Hematopoietic multipotent progenitor cell treated with erythropoietin and hydrocortisone succinate and interleukin-3 and kit ligand, for 8 days (in vitro differentiated cells): ENCODE results near the gene LNX1.
"Not testable (repeated sequence)": the region's sequence is repeated elsewhere in the genome, so short reads cannot be mapped to it uniquely, and the experiment has no call there.

Experiments used
- DNase-seq: peaks from one replicate; pipeline ENCODE4 v3.0.0-alpha.2; 2015

The LNX1 gene

GRCh38 chr4:53490965-53491622 is 100.2 kb downstream of the LNX1 start:
- peak; percentile 30 for DNase-seq

- no peak for DNase-seq
Observed at GRCh38 chr4:53490161-53490956, 100.9 kb downstream of the LNX1 start.

GRCh38 chr4:53489279-53489889 is 101.9 kb downstream of the LNX1 start:
- DNase-seq = no peak

GRCh38 chr4:53487766-53488165 is 103.5 kb downstream of the LNX1 start:
- no peak for DNase-seq

- DNase-seq = no peak
Observed at GRCh38 chr4:53485658-53486040, 105.6 kb downstream of the LNX1 start.

DNA sequence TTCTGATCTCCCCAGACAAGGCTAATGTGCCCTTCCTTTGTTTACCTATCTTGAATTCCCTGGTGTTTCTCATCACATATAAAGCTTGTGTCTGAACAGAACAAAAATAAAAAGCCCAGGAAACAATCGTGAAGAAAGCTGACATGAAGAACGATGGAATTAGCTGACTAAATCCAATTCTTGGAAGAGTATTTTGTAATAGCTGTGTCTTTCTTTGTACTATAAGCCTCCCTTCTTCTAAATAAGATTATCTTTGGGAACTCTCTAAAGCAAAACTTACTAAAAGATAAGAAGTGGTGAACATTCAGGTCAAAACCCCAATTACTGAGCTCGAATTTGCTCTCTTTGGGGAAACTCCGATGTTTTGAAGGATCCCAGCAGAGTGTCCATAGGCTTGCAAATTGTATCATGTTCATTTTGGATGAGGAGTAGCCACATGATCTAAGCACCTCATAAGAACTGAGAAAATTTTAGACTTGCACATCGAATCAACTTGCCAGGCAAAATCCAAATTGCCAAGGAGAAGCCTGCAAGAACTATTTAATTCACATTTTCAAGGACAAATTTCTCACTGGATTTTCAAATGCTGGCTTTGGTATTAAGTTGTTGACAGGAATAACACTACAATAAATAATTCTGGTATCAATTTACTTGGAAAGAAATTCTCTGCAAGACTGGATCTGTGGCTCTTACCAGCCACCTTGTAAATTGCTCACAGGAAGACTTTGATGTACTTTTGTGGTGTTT is 106.2 kb downstream of the LNX1 start:
- no peak for DNase-seq

- no peak for DNase-seq
Observed at GRCh38 chr4:53483250-53483649, 108.0 kb downstream of the LNX1 start.

DNA sequence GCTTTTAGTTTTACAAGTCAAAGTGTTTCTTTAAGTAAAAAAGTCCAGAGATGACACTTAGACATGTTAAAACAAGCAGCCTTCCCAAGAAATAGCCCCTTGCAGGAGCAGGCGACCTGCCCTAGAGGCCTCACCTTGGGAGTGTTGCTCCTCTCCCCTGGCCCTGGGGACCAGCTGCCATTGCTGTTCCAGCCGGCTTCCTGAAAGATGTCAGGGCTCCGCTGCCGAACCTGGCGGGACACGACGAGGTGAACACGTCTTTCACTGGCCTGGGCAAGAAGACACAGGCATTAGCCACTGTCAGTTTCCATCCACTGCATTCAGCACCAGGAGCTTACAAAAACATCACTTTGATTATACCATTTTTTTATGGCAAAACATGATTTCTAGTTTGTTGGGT is 109.7 kb downstream of the LNX1 start:
- DNase-seq = no peak

- DNase-seq = no peak
Observed at GRCh38 chr4:53480909-53481308, 110.4 kb downstream of the LNX1 start.

- no peak for DNase-seq
Observed at GRCh38 chr4:53479736-53480525, 111.4 kb downstream of the LNX1 start.

DNA sequence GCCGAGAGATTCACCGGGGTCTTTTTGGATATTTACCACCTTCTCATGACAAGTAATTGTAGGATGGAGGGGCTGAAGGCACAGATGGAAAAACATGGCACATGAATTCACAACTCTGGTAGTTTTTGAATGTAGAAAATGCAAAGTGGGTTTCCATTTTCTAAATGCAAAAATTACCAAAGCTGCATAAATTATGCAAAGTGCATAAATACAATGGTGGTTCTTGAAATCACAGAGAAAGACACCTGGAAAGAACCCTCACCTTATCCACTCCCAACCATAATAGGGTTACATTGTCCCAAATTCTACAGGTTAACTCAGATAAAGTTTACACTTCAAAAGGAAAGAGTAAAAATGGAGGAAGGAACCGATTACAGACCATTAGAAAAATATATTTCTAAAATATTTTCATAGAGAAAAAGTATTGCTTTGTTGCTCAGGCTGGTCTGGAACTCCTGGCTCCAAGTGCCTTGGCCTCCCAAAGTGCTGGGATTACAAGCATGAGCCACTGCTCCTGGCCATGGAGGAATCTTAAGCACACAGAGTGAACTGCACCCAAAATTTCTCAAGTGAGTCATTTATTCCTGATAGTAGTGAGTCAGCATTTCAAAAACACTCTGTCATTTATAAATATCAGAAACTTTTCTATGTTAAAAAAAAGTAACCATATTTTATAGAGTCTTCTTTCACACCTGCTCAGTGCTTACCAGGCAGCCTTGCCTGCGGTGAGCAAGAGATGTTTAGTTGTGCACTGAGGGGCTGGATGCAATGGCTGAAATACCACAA is 112.4 kb downstream of the LNX1 start:
- DNase-seq = no peak

DNA sequence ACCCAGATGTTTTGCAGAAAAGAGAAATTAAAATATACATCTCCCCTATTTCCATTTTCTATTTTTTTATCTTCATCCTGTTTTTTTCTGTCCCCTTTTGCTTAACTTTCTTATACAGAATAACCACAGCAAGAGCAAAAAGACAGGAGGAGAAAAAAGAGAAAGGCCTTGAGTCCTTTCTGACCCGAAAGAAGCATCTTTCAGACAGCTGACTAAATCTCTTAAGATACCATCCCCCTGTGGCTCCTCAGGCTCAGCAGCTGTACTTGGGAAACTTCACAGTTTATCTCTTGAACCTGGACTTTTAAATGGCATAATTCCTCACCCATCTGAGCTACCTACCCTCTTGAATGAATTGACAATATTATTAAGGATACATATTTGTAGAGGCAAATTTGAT is 113.7 kb downstream of the LNX1 start:
- DNase-seq = peak; percentile 23

GRCh38 chr4:53477038-53477565 is 114.2 kb downstream of the LNX1 start:
- no peak for DNase-seq

DNA sequence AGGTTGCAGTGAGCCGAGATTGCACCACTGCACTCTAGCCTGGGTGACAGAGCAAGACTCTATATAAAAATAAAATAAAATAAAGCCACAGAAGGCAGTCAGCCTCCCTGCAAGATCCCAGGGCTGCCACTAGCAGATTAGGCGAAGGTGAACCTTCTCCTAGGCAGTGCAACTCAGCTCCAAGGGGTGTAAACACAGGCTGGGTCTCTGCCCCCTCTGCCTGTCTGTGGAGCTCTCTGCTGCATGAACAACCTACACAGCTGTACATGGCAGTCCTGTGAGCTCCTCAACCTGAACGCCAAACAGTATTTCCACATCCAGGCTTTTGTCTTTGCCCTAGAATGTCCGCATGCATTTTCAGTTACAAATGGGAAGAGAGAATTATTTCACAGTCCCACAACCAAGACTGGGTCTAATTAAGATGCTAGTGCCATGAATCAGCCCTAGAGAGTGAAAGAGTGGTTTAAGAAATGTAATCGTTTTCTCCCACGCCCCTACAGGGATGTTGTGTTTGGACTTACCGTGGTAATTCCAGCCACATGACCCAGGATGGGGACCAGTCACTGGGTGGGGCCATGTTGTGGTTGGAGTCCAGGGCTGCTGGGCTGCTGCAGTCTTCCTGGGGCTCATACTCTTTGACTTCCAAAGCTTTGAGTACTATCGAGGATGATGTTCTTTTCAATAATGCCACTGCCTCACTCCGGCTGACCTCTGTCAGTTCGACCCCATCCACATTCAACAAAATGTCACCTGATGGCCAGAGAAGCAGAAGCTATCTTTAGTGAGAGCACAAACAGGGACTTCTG is 114.9 kb downstream of the LNX1 start:
- no peak for DNase-seq

GRCh38 chr4:53466576-53466975 is 124.7 kb downstream of the LNX1 start:
- not testable (repeated sequence) for DNase-seq

- no peak for DNase-seq
Observed at GRCh38 chr4:53465891-53466290, 125.4 kb downstream of the LNX1 start.

GRCh38 chr4:53465281-53465680 is 126.0 kb downstream of the LNX1 start:
- no peak for DNase-seq

- DNase-seq = no peak
Observed at GRCh38 chr4:53463340-53463739, 127.9 kb downstream of the LNX1 start.

DNA sequence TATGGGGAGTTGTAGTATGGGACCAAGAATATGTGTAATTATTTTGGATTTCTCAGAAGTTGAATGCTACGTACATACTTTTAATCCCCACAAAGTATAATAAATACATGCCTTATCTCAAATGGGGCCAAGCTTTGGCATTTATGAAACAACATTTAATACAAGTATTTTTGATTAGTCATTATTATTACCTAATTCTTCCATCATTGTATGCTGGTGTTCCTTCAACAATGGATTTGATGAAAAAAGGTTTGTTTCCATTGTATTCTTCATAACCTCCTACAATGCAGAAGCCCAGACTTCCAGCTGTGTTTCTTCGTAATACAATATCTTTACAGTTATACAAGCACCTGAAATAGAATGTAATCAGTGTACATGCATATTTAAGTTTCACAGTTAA is 130.0 kb downstream of the LNX1 start:
- no peak for DNase-seq

GRCh38 chr4:53459548-53459947 is 131.7 kb downstream of the LNX1 start:
- no peak for DNase-seq

GRCh38 chr4:53456178-53456577 is 135.1 kb downstream of the LNX1 start:
- DNase-seq = no peak
